ENCODE measurements around the gene SIK3. TPM values are rescaled to one million over a fixed set of nuclear protein-coding genes. Genes with fewer than 3 reads are reported as not detected.

Gene SIK3
- total and polyA plus RNA-seq, 3 experiments from 2014 or later = 33.9 to 48.7 (median 42.8) TPM

DNA sequence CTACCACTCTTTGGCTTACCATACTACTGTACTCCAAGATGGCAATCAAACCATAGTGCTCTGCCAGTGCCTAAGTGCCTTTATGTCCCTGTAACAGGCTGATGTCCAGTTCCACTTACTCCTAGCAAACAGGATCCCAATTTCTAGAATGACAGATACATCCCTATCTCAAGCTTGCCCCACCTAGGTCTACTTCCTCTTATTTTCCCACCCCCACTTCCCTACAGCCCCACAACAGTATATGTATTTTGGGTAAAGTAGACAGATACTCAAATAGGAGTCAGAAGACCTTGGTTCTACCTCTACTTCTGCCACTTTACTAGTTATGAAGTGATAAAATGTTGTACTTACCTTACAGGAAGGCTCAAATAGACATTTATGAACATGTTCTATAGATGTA lies 24.1 kb downstream of the SIK3 start:
- Mint-ChIP-seq H3K27me3 (peaks cover 0 to 3% of the 10 kb centered on the region in 2 donors), H3K4me1 (peaks cover 60 to 80% (median 78%) of the 10 kb centered on the region in 3 donors), H3K9me3 (no peaks in the 10 kb centered on the region), H3K27ac (peak overlapping the region in 7 of 8 donors; percentile 10 to 77 (median 43)), H3K4me3 (peak overlapping the region in 6 of 7 donors; percentile 5 to 53 (median 30)), H3K36me3 (peaks cover 0 to 7% (median 4%) of the 10 kb centered on the region in 3 donors)
- Histone ChIP-seq H3K9me3 (ENCODE audit: low read length) (no peaks in the 10 kb centered on the region), H3K27ac (ENCODE audit: low read depth, low read length) (no peak overlapping the region), H3K27me3 (ENCODE audit: insufficient read depth, low read length, poor library complexity, severe bottlenecking) (no peaks in the 10 kb centered on the region), H3K4me1 (ENCODE audit: insufficient read depth, low read length) (peaks cover 43% of the 10 kb centered on the region), H3K36me3 (ENCODE audit: insufficient read depth, low read length) (no peaks in the 10 kb centered on the region), H3K4me3 (ENCODE audit: low read length) (no peak overlapping the region)
- CTCF ChIA-PET = interaction anchor here (1.7 to 2.0 kb wide), 2 partner anchors 10 to 194 kb away, joined by 4 to 5 read pairs; no protein-coding TSS in a partner anchor
- POLR2A ChIA-PET = no interaction called here
- DNase-seq = no peak

DNA sequence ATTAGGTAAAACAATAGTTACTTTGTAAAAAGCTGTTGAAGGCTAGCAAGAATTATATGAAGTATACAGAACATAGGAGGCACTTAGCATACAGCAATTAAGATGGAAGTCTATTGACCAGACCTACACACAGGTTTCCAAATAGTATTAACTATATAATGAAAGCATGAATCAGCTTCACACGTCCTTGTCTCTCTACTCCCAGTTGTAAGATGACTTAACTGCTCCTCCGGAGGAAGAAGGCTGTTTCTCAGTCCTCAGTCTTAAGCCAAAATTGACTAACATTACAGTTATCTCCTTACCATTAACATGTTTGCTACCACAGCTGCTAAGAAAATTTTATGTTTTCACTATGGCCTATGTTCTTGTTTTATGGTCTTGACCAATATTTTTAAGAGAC lies 24.7 kb downstream of the SIK3 start:
- Histone ChIP-seq H3K27me3 (ENCODE audit: insufficient read depth, low read length, poor library complexity, severe bottlenecking) (no peaks in the 10 kb centered on the region), H3K27ac (ENCODE audit: low read depth, low read length) (no peak overlapping the region), H3K4me1 (ENCODE audit: insufficient read depth, low read length) (peaks cover 37% of the 10 kb centered on the region), H3K9me3 (ENCODE audit: low read length) (no peaks in the 10 kb centered on the region), H3K4me3 (ENCODE audit: low read length) (no peak overlapping the region), H3K36me3 (ENCODE audit: insufficient read depth, low read length) (no peaks in the 10 kb centered on the region)
- no peak for DNase-seq
- POLR2A ChIA-PET = no interaction called here
- CTCF ChIA-PET = interaction anchor here (2.0 kb wide), 1 partner anchor 10 kb away, joined by 5 read pairs; no protein-coding TSS in a partner anchor
- no peaks in the 10 kb centered on the region for H3K9me3 Mint-ChIP-seq
- H3K36me3 Mint-ChIP-seq = peaks cover 0 to 7% (median 4%) of the 10 kb centered on the region in 3 donors
- H3K27me3 Mint-ChIP-seq = peaks cover 0 to 3% of the 10 kb centered on the region in 2 donors
- peaks cover 58 to 80% (median 78%) of the 10 kb centered on the region in 3 donors for H3K4me1 Mint-ChIP-seq
- H3K27ac Mint-ChIP-seq = peak overlapping the region in 6 of 8 donors; percentile 16 to 77 (median 44)
- peak overlapping the region in 5 of 7 donors; percentile 13 to 53 (median 28) for H3K4me3 Mint-ChIP-seq

DNA sequence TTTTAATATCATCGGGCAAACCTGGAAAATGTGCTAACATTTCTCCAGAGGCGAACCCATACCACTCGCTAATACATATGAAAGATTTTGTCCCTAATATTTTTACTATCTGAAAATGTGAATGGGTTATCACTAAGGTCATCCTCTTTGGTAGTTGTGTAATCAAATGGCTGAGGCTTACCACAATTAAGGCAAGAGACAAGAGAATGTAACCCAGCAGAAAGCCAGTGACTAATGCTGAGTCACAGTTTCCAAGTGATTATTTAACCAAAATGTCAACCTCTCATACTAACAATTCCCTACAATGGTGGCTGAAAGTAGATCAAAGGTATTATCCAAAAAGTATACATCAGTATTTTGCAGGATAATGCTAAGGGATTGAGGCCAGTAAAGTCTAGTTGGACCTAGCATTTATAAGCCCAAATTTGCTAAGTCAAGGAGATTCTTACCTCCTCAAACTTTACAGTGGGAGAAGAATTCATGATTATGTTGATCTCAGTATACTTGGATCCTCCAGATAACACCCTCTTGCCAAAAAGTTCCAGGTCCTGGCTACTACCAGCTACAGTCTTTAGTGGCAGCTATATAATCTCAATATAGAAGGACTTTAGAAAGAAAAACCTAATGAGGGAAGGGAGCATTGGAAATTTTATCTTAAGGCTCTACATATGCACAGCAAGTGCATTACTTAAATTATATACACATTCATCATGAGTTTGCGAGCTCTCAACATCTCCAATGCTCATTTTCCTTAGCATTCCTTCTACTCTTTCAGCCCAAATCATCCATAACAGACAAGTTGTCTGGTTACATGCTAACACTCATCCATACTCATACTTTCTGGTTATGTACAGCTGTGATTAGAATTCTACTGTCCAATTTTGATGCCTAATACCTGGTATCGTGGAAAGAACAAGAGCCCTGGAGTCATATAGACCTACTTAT lies 25.4 kb downstream of the SIK3 start:
- H3K9me3 Mint-ChIP-seq = no peaks in the 10 kb centered on the region
- Histone ChIP-seq H3K27ac (ENCODE audit: low read depth, low read length) (no peak overlapping the region), H3K36me3 (ENCODE audit: insufficient read depth, low read length) (no peaks in the 10 kb centered on the region), H3K4me3 (ENCODE audit: low read length) (no peak overlapping the region), H3K9me3 (ENCODE audit: low read length) (no peaks in the 10 kb centered on the region), H3K27me3 (ENCODE audit: insufficient read depth, low read length, poor library complexity, severe bottlenecking) (no peaks in the 10 kb centered on the region), H3K4me1 (ENCODE audit: insufficient read depth, low read length) (peaks cover 30% of the 10 kb centered on the region)
- H3K27ac Mint-ChIP-seq = peak overlapping the region in 5 of 8 donors; percentile 21 to 77 (median 42)
- peaks cover 0 to 3% of the 10 kb centered on the region in 2 donors for H3K27me3 Mint-ChIP-seq
- peaks cover 58 to 82% (median 79%) of the 10 kb centered on the region in 3 donors for H3K4me1 Mint-ChIP-seq
- ChIA-PET CTCF (interaction anchor here (2.0 kb wide), 1 partner anchor 11 kb away, joined by 5 read pairs; no protein-coding TSS in a partner anchor), POLR2A (no interaction called here)
- DNase-seq = no peak
- H3K36me3 Mint-ChIP-seq = peaks cover 0 to 5% (median 4%) of the 10 kb centered on the region in 3 donors
- H3K4me3 Mint-ChIP-seq = peak overlapping the region in 4 of 7 donors; percentile 7 to 53 (median 30)

DNA sequence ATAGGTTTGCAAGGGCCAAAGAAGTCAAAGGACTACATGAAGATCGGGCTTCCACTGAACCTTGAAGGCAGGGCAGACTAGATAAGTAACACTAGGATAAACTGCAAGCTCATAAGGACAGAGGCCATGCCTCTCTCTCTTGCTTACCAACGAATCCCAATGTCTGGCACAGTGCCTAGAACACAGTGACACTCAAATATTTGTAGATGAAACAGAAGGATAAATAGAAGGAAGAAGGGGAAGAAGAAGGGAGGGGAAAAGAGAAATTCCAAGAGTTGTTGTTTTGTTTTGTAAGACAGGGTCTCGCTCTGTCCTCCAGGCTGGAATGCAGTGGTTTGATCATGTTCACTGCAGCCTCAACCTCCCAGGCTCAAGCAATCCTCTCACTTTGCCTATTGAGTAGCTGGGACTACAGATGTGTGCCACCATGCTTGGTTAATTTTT lies 26.9 kb downstream of the SIK3 start:
- H3K27ac ChIP-seq (ENCODE audit: low read depth, low read length) = no peak overlapping the region

DNA sequence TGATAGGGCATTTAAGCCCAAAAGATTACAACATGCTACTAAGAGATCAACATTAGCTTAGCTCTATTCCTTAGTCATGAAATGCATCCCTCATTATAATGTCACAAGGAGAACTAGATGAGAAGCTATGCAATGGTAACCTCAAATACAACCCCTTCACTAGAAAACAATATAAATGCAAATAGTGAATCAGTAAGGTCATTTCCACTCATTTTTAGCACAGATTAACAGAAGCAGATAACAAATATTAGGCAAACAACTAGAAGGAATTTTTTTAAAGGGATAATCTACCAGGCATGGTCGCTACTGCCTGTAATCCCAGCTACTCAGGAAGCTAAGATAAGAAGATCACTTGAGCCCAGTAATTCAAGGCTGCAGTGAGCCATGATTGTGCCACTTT lies 28.2 kb downstream of the SIK3 start:
- Histone ChIP-seq H3K36me3 (ENCODE audit: insufficient read depth, low read length) (no peaks in the 10 kb centered on the region), H3K4me1 (ENCODE audit: insufficient read depth, low read length) (peaks cover 20% of the 10 kb centered on the region), H3K27me3 (ENCODE audit: insufficient read depth, low read length, poor library complexity, severe bottlenecking) (no peaks in the 10 kb centered on the region), H3K9me3 (ENCODE audit: low read length) (no peaks in the 10 kb centered on the region), H3K4me3 (ENCODE audit: low read length) (no peak overlapping the region), H3K27ac (ENCODE audit: low read depth, low read length) (no peak overlapping the region)
- ChIA-PET POLR2A (interaction anchor here (0.7 kb wide), 1 partner anchor 22 kb away, joined by 7 read pairs; no protein-coding TSS in a partner anchor), CTCF (interaction anchor here (1.2 kb wide), 1 partner anchor 144 kb away, joined by 3 read pairs; no protein-coding TSS in a partner anchor)
- H3K27me3 Mint-ChIP-seq = no peaks in the 10 kb centered on the region
- peaks cover 58 to 85% (median 82%) of the 10 kb centered on the region in 3 donors for H3K4me1 Mint-ChIP-seq
- H3K4me3 Mint-ChIP-seq = no peak overlapping the region
- H3K27ac Mint-ChIP-seq = peak overlapping the region in 1 of 8 donors; percentile 7
- no peak for DNase-seq
- peaks cover 0 to 10% (median 7%) of the 10 kb centered on the region in 3 donors for H3K36me3 Mint-ChIP-seq
- H3K9me3 Mint-ChIP-seq = no peaks in the 10 kb centered on the region

More for the DNA sequence above, 26.9 kb downstream of the SIK3 start:
- no peak for DNase-seq
- Mint-ChIP-seq H3K36me3 (peaks cover 0 to 10% (median 4%) of the 10 kb centered on the region in 3 donors), H3K9me3 (no peaks in the 10 kb centered on the region), H3K4me3 (peak overlapping the region in 3 of 7 donors; percentile 3 to 29 (median 26)), H3K27ac (peak overlapping the region in 3 of 8 donors; percentile 15 to 40 (median 25)), H3K27me3 (peaks cover 0 to 3% of the 10 kb centered on the region in 2 donors), H3K4me1 (peaks cover 61 to 83% (median 81%) of the 10 kb centered on the region in 3 donors)
- Histone ChIP-seq H3K27me3 (ENCODE audit: insufficient read depth, low read length, poor library complexity, severe bottlenecking) (no peaks in the 10 kb centered on the region), H3K4me3 (ENCODE audit: low read length) (no peak overlapping the region), H3K9me3 (ENCODE audit: low read length) (no peaks in the 10 kb centered on the region), H3K36me3 (ENCODE audit: insufficient read depth, low read length) (no peaks in the 10 kb centered on the region), H3K4me1 (ENCODE audit: insufficient read depth, low read length) (peaks cover 20% of the 10 kb centered on the region)
- ChIA-PET CTCF (interaction anchor here (1.2 kb wide), 1 partner anchor 145 kb away, joined by 3 read pairs; no protein-coding TSS in a partner anchor), POLR2A (no interaction called here)

DNA sequence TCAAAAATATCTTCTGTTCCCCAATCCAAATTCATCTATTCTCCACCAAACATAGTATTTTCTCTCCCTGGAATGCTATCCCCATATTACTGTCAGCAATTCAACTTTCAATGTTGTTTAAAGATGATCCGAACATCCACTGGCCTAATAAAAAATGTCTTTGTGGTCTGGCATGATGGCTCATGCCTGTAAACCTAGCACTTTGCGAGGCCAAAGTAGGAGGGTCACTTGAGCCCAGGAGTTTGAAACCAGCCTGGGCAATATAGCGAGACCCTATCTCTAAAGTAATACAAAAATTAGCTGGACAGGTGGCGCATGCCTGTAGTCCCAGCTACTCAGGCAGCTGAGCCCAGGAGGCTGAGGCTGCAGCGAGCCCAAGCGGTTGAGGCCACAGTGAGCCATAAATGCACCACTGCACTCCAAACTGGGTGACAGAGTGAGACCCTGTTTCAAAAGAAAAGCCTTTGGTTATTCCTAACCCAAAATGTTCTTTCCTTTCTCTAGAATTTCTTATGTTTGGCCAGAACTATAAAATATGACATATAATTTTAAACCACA lies 29.8 kb downstream of the SIK3 start:
- H3K27me3 Mint-ChIP-seq = no peaks in the 10 kb centered on the region
- CTCF ChIA-PET = interaction anchor here (1.5 kb wide), 1 partner anchor 37 kb away, joined by 4 read pairs; no protein-coding TSS in a partner anchor
- peaks cover 60 to 87% (median 84%) of the 10 kb centered on the region in 3 donors for H3K4me1 Mint-ChIP-seq

DNA sequence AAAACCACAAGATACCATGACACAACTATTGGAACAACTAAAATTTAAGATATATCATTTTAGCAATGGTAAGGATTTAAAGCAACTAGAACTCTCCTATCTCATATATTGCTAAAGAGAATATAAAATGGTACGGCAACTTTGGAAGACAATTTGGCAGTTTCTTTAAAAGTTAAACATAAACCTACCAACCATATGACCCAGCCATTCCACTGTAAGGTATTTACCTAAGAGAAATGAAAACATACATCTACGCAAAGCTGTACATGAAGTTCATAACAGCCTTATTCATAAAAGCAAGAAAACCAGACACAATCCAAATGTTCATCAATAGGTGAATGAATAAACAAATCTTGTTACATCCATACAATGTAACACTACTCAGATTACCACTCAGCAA lies 31.3 kb downstream of the SIK3 start:
- CTCF ChIA-PET = interaction anchor here (1.5 kb wide), 1 partner anchor 38 kb away, joined by 4 read pairs; no protein-coding TSS in a partner anchor

More for the DNA sequence above, 29.8 kb downstream of the SIK3 start:
- H3K27me3 ChIP-seq (ENCODE audit: insufficient read depth, low read length, poor library complexity, severe bottlenecking) = no peaks in the 10 kb centered on the region
- H3K36me3 ChIP-seq (ENCODE audit: insufficient read depth, low read length) = no peaks in the 10 kb centered on the region
- no peaks in the 10 kb centered on the region for H3K9me3 Mint-ChIP-seq
- POLR2A ChIA-PET = no interaction called here
- peaks cover 0 to 10% (median 7%) of the 10 kb centered on the region in 3 donors for H3K36me3 Mint-ChIP-seq
- no peak overlapping the region for H3K27ac ChIP-seq (ENCODE audit: low read depth, low read length)
- no peak overlapping the region for H3K4me3 ChIP-seq (ENCODE audit: low read length)
- peaks cover 18% of the 10 kb centered on the region for H3K4me1 ChIP-seq (ENCODE audit: insufficient read depth, low read length)
- DNase-seq = no peak
- H3K27ac Mint-ChIP-seq = peak overlapping the region in 4 of 8 donors; percentile 15 to 75 (median 20)
- H3K9me3 ChIP-seq (ENCODE audit: low read length) = no peaks in the 10 kb centered on the region
- peak overlapping the region in 1 of 7 donors; percentile 34 for H3K4me3 Mint-ChIP-seq

More for the DNA sequence above, 31.3 kb downstream of the SIK3 start:
- Histone ChIP-seq H3K9me3 (ENCODE audit: low read length) (no peaks in the 10 kb centered on the region), H3K4me1 (ENCODE audit: insufficient read depth, low read length) (peaks cover 21% of the 10 kb centered on the region), H3K27me3 (ENCODE audit: insufficient read depth, low read length, poor library complexity, severe bottlenecking) (no peaks in the 10 kb centered on the region), H3K36me3 (ENCODE audit: insufficient read depth, low read length) (no peaks in the 10 kb centered on the region), H3K27ac (ENCODE audit: low read depth, low read length) (no peak overlapping the region), H3K4me3 (ENCODE audit: low read length) (no peak overlapping the region)
- Mint-ChIP-seq H3K4me1 (peaks cover 61 to 88% (median 87%) of the 10 kb centered on the region in 3 donors), H3K4me3 (no peak overlapping the region), H3K27ac (peak overlapping the region in 3 of 8 donors; percentile 1 to 20 (median 1)), H3K27me3 (no peaks in the 10 kb centered on the region), H3K36me3 (peaks cover 0 to 10% (median 7%) of the 10 kb centered on the region in 3 donors), H3K9me3 (no peaks in the 10 kb centered on the region)
- POLR2A ChIA-PET = no interaction called here
- DNase-seq = no peak

Data from CD8-positive, alpha-beta memory T cell (primary cell).